HG03575 (cell line): Measurements from ENCODE around the gene PLEKHM2.

Experiments used
- ATAC-seq: cut with Tn5 transposase; IDR thresholded peaks from one replicate; pipeline ENCODE4 v1.9.1; 2021; ENCODE audit not compliant: unreplicated experiment, insufficient number of reproducible peaks, low FRiP score; ENCODE audit errors: extremely low read depth

PLEKHM2 gene

DNA sequence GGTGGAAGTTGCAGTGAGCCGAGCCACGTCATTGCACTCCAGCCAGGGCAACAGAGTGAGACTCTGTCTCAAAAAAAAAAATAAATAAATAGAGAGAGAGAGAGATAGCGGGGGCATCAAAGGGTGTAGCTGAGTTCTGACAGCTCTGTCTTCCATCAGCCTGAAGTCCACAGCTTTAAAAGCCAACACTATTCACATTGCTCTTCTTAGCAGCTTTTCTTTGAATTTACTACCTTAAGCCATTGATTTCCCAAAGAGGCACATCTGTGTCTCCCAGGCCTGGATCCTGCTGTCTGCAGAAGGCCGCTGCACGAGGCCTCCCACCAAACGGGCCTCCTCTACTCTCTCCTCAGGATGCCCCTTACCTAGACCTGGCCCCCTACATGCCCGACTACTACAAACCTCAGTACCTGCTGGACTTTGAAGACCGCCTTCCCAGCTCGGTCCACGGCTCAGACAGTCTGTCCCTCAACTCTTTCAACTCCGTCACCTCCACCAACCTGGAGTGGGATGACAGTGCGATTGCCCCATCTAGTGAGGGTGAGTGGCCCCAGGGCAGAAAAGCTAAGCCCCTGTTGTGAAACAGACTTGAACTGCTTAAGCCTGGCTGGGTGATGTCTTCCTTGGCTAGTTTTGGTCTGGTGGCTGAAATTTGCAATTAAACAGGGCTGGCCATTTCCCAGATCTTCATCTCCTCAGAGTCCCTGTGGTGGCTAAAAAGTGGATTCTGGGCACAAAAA lies 35.4 kb downstream of the PLEKHM2 start:
- no peak for ATAC-seq

DNA sequence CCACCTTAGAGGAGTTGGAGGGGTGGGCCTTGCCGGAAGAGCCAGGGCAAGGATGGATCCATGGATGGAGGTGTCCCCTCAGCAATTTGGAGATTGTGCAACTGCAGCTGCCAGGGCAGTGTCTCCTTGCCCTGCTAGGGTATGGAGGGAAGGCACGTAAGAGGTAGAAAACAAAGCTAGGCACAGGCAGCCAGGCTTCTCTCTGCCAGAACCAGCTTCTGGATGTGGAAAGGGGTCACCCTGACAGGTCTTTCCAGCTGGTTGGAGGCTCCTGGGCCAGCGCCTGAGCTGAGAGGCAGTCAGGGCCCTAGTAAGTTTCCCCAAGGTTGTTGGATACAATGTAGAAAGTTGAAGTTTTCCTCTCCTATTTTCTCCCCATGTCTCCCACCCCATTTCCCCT lies 36.7 kb downstream of the PLEKHM2 start:
- ATAC-seq: no peak

DNA sequence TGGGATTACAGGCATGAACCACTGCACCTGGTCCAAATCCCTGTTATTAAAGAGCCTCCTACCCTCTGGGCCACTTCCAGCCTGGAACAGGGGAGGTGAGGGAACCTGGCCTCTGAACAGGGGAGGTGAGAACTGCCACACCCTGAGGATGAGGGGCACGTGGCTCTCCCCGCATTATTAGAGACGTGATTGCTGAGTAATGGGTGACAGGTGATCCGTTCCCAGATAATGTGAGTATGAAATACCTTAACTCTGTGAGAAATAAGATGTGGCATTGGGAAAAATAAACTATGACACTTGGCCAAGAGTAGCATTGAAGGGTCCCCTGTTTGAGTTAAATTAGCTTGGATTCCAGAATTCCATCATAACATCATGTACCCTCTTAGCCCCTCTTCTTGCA lies 38.3 kb downstream of the PLEKHM2 start:
- no peak for ATAC-seq

- no peak for ATAC-seq
Observed at GRCh38 chr1:15722836-15723532, 38.9 kb downstream of the PLEKHM2 start.

DNA sequence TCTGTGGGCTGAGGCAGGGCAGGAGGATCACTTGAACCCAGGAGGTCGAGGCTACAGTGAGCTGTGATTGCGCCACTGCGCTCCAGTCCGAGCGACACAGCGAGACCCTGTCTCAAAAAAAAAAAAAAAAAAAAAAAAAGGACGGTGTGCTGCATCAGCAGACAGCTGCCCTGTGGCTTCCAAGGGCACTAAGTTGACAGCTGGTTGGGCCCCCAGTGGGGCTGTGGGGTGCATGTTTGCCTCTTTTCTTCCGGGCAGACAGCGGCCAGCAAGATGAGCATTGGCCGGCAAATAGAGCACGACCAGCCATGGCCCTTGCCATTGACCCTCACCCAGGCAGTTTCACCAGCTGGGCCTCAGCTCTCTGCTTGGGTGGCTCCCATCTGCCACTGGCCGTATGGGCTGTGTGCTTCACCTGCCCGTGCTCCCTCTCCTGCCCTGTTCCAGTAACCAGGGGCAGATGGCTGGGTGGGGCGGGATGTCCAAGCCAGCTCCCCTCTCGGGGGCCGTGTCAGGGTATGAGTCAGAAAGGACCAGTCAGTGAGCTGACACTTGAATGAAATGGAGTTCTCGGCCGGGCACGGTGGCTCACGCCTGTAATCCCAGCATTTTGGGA lies 39.6 kb downstream of the PLEKHM2 start:
- no peak for ATAC-seq

- no peak for ATAC-seq
Observed at GRCh38 chr1:15724949-15725880, 41.1 kb downstream of the PLEKHM2 start.

DNA sequence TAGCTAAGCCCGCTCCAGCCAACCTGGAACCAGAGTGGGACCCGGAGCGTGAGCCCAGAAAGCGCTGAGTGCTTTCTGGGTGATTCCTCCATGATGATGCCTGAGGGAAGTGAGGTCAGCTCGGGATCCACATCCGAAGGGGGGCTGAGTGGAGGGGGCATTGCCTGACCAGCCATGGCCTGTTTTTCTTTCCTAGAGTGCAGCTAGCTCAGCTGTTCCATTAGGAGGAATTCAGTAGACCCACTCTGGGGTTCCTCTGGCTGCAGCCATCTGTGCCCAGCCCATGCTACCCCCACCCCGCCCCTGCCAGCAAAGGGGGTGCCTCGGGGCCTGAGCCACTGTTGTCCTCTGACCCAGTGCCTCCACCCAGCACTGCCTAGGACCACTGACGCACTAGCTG lies 42.4 kb downstream of the PLEKHM2 start:
- ATAC-seq: no peak

DNA sequence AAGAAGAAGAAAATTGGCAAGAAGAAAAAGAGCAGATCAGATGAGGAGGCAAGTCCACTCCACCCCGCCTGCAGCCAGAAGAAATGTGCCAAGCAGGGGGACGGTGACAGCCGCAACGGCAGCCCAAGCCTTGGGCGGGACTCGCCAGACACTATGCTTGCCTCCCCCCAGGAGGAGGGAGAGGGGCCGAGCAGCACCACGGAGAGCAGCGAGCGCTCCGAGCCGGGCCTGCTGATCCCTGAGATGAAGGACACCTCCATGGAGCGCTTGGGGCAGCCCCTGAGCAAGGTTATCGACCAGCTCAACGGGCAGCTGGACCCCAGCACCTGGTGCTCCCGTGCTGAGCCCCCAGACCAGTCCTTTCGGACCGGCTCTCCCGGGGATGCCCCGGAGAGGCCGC lies 42.9 kb downstream of the PLEKHM2 start:
- no peak for ATAC-seq

GRCh38 chr1:15727424-15727823 lies 43.3 kb downstream of the PLEKHM2 start:
- no peak for ATAC-seq

DNA sequence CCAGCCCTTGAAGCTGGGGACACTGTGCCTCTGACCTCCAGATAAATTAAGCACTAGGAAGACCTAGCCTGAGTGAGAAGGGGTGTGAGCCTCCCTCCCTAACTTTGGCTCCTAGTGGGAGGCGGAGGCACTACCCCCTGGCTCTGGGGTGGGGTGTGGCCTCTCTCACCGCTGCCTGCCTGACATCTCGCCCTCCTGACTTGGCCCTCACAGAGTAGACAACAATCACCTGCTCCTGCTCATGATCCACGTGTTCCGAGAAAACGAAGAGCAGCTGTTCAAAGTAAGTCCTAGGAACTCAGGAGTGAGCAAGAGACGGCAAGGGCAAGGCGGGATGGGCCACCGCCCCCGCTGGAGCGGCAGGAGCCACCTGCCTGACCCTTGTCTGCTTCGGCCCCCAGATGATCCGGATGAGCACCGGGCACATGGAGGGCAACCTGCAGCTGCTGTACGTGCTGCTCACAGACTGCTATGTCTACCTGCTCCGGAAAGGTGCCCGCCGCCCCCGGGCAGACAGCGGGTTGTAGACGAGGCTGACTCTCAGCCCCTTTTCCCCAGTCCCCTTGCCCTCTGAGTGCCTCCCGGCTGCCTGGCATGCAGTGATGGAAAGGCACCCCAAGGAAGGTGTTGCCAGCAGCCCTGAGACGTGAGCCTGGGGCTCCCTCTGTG lies 43.9 kb downstream of the PLEKHM2 start:
- no peak for ATAC-seq

- ATAC-seq: no peak
Observed at GRCh38 chr1:15728937-15729657, 45.0 kb downstream of the PLEKHM2 start.

- no peak for ATAC-seq
Observed at GRCh38 chr1:15730423-15730822, 46.3 kb downstream of the PLEKHM2 start.

GRCh38 chr1:15730936-15731335 lies 46.8 kb downstream of the PLEKHM2 start:
- ATAC-seq: no peak

DNA sequence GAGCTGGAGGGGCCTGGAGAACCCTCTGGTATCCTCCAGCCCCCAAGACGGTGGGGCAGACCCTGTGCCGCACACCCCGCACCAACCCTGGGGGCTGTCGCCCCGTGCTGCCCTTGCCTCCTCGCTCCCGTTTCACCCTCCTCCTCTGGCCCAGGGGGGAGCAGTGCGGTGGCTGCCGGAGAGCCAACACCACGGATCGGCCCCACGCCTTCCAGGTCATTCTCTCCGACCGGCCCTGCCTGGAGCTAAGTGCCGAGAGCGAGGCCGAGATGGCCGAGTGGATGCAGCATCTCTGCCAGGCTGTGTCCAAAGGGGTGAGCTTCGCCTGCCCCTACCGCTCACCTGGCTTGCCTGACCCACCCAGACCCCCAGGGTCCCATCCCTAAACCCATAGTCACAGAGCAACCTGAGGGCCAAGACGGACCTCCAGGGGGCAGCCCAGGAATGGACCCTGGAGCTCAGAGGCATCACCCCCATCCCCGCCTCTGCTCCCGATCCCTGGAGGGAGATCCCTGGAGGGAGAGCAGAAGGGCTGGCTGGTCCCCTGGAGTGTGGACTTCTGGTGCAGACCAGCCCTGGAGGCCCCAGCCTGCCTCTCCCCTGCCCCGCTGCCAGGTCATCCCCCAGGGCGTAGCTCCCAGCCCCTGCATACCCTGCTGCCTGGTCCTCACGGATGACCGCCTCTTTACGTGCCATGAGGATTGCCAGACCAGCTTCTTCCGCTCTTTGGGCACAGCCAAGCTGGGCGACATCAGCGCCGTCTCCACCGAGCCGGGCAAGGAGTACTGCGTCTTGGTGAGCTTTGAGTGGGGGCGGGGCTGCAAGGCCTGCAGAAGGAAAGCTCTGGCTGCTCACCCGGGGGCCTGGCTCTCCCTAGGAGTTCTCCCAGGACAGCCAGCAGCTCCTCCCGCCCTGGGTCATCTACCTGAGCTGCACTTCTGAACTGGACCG lies 47.9 kb downstream of the PLEKHM2 start:
- ATAC-seq: no peak

DNA sequence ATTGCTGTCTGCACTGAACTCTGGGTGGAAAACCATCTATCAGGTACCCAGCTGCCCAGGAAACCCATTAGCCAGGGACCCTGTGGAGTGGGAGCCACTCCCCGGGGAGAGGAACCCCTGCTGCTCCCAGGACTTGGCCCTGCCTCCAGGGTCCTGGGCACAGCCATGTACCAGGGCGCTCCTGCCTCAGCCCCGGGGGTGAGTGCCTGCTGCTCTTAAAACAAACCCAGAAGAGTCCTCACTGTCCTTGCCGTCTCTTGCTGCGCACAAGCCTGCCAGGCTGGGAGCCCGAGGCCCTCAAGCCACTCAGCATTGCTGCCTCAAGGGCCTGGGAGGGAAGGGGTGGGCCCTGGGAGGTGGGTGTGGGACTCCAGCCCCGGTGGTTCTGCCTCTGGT lies 48.6 kb downstream of the PLEKHM2 start:
- ATAC-seq: no peak

DNA sequence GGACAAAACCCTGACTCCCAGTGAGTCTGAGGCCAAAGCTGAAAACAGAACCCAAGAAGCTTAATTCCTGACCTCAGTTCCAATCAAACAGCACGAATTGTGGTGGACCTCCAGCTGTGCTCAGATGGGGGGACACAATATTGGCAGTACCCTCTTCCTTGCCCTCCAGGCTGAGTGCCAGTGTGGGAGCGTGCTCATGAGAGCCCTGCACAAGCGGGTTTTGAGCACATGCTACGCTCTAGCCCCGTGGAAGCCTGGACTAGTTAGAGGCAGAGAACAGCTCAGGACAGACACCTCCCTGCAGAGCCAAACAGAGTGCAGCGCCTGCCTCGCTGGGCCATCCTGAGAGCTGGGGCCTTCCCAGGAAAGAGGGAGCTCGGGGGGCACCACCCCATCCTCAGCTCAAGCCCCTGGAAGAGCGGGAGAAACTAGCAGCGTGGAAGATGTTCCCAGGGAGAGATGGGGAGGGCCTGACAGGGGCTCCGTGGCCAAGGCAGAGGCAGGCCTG lies 49.2 kb downstream of the PLEKHM2 start:
- no peak for ATAC-seq

GRCh38 chr1:15733726-15734226 lies 49.7 kb downstream of the PLEKHM2 start:
- no peak for ATAC-seq
